Thoracic aorta (tissue), 2 donors: Measurements from ENCODE around the gene GMPR2. TPM values are rescaled to one million over a fixed set of nuclear protein-coding genes. Genes with fewer than 3 reads are reported as not detected.

Experiments used
- ATAC-seq: fragments of 150-250 bp; one replicate; pipeline ENCODE4 v1.8.0; 2017; ENCODE audit warnings: low read depth; ENCODE audit not compliant: insufficient number of reproducible peaks, low FRiP score
- DNase-seq: peaks from one replicate; pipeline ENCODE4 v3.0.0-alpha.2; 2020; ENCODE audit warnings: low spot score
- H3K27ac ChIP-seq, 2 donors: fragments of 200-600 bp; sonication (generic); 1 replicate in 1 of 2; 2 replicates in 1 of 2; pipeline ENCODE4 v1.5.1; 2016; ENCODE audit warnings: mild to moderate bottlenecking in 2 of 2, moderate library complexity in 2 of 2
- H3K27me3 ChIP-seq: fragments of 200-600 bp; sonication (generic); replicated peaks from 2 replicates; pipeline ENCODE4 v1.6.0; 2016; ENCODE audit warnings: mild to moderate bottlenecking; ENCODE audit not compliant: insufficient read depth
- H3K36me3 ChIP-seq: fragments of 200-600 bp; sonication (generic); one replicate; pipeline ENCODE4 v1.5.1; 2016
- H3K4me1 ChIP-seq, 2 donors: fragments of 200-600 bp; sonication (generic); 1 replicate in 1 of 2; 2 replicates in 1 of 2; pipeline versions ENCODE4 v1.5.1 to v1.6.0; 2016; ENCODE audit warnings: low read depth in 2 of 2, mild to moderate bottlenecking in 1 of 2; ENCODE audit not compliant: control insufficient read depth in 1 of 2
- H3K4me3 ChIP-seq: fragments of 200-600 bp; sonication (generic); 2 replicates; pipeline ENCODE4 v1.5.1; 2016; ENCODE audit warnings: mild to moderate bottlenecking
- H3K9me3 ChIP-seq: fragments of 200-600 bp; sonication (generic); 2 replicates; pipeline ENCODE4 v1.5.1; 2016
- CTCF ChIP-seq: fragments of 200-600 bp; sonication (generic); IDR thresholded peaks from one replicate; pipeline ENCODE4 v1.5.1; 2019; ENCODE audit warnings: antibody characterized with exemption
- total RNA-seq, 2 donors: library from RNA; depleted of rRNA; stranded (reverse); fragments of >200 nt; gene quantifications; one replicate each; pipeline versions ENCODE4 v1.1.0 to v1.2.3, GENCODE V29; 2016

GMPR2 gene
- total RNA-seq, 2 donors from 2014 or later, result 39.2 to 51.3 TPM

GRCh38 chr14:24253936-24254335, 21.2 kb downstream of the GMPR2 start:
- Histone ChIP-seq H3K27me3 (no peaks in the 10 kb centered on the region), H3K4me1 (peaks cover 0 to 2% of the 10 kb centered on the region in 2 donors), H3K27ac (no peak overlapping the region), H3K4me3 (no peak overlapping the region), H3K36me3 (no peaks in the 10 kb centered on the region), H3K9me3 (no peaks in the 10 kb centered on the region)
- DNase-seq (no peak), ATAC-seq (no peak)
- TF ChIP-seq CTCF, result no peak

GRCh38 chr14:24254630-24255392, 22.1 kb downstream of the GMPR2 start:
- Histone ChIP-seq H3K27ac (no peak overlapping the region), H3K27me3 (no peaks in the 10 kb centered on the region), H3K9me3 (no peaks in the 10 kb centered on the region), H3K4me3 (no peak overlapping the region), H3K36me3 (no peaks in the 10 kb centered on the region), H3K4me1 (peaks cover 0 to 8% of the 10 kb centered on the region in 2 donors)
- no peak for TF ChIP-seq CTCF
- DNase-seq, result no peak
- no peak for ATAC-seq

- no peak overlapping the region for H3K4me3 ChIP-seq
- no peak overlapping the region for H3K27ac ChIP-seq
- H3K4me1 ChIP-seq, result peaks cover 0 to 8% of the 10 kb centered on the region in 2 donors
- DNase-seq (no peak), ATAC-seq (no peak)
- H3K36me3 ChIP-seq, result no peaks in the 10 kb centered on the region
- no peaks in the 10 kb centered on the region for H3K9me3 ChIP-seq
- no peaks in the 10 kb centered on the region for H3K27me3 ChIP-seq
- no peak for TF ChIP-seq CTCF
These were observed 22.7 kb downstream of the GMPR2 start for GRCh38 chr14:24255438-24255837.

- Histone ChIP-seq H3K27me3 (no peaks in the 10 kb centered on the region), H3K4me1 (peaks cover 0 to 8% of the 10 kb centered on the region in 2 donors), H3K27ac (no peak overlapping the region), H3K9me3 (no peaks in the 10 kb centered on the region), H3K36me3 (no peaks in the 10 kb centered on the region), H3K4me3 (no peak overlapping the region)
- DNase-seq, result no peak
- no peak for ATAC-seq
- TF ChIP-seq CTCF, result no peak
These were observed 23.4 kb downstream of the GMPR2 start for GRCh38 chr14:24255931-24256711.

- H3K27me3 ChIP-seq, result no peaks in the 10 kb centered on the region
- no peak for DNase-seq
- ATAC-seq, result no peak
- H3K27ac ChIP-seq, result no peak overlapping the region
- H3K4me3 ChIP-seq, result no peak overlapping the region
- peaks cover 0 to 8% of the 10 kb centered on the region in 2 donors for H3K4me1 ChIP-seq
- H3K36me3 ChIP-seq, result no peaks in the 10 kb centered on the region
- no peaks in the 10 kb centered on the region for H3K9me3 ChIP-seq
- no peak for TF ChIP-seq CTCF
These were observed 24.2 kb downstream of the GMPR2 start for GRCh38 chr14:24256960-24257359.
